Thyroid gland (tissue), 4 donors: ENCODE measurements around the gene MC4R.

ENCODE experiments used
- CTCF ChIP-seq, 6 experiments: fragments of 200-600 bp in 3 of 6; fragments of 450-650 bp in 3 of 6; sonication (generic) in 3 of 6; IDR thresholded peaks; one replicate each; pipeline ENCODE4 v1.5.1; 2016 to 2019; ENCODE audit warnings: antibody characterized with exemption in 6 of 6, mild to moderate bottlenecking in 2 of 6, inconsistent platforms in 1 of 6, moderate library complexity in 1 of 6
- POLR2A ChIP-seq, 2 donors: fragments of 450-650 bp; IDR thresholded peaks; one replicate each; pipeline ENCODE4 v1.6.1; 2017; ENCODE audit warnings: antibody characterized with exemption in 2 of 2, mild to moderate bottlenecking in 2 of 2, moderate library complexity in 1 of 2

- no peak for TF ChIP-seq POLR2A (IDR thresholded peaks at IDR 0.05)
- no peak for TF ChIP-seq CTCF (IDR thresholded peaks at IDR 0.05)
These were observed 11.3 kb upstream of the MC4R start for GRCh38 chr18:60383893-60384292.
